ENCODE results near the gene CRTC2.

The CRTC2 gene

DNA sequence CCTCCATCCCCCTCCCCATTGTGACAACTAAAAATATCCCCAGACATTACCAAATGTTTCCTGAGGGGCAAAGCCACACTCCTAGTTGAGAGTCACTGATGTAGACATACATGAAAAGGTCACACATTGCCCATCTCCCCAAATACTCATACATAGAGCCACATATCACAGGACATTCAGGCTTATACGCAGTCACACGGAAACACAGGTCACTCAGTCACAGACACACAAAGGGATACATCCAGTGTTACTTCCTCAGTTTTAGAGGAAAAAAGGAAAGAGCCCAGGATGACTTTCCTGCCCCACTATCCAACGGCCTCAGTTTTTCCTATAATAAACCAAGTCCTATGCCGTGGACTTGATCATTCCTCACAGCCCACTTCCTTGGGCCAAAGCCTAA, 3.0 kb upstream of the CRTC2 start:
- H3K4me1 ChIP-seq (ENCODE audit: low read depth, poor library complexity, severe bottlenecking): peaks cover 61% of the 10 kb centered on the region

DNA sequence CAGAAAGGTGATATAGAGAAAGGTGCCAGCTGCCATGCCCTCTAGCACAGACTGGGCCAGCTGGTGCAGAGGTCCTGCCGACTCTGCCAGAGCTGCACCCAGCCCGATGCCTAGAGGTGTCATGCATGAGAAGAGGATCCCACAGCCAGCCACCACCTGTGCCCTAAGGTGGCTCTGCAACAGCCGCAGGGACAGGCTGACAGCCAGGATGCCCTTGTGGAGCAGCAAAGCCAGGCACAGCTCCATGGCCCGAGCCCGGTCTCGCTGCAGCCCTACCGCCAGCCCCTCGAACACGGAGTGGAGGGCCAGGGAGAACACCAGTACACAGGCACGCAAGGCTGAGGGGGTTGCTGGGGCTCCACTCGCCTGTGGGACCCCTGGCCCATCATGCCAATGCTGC, 1.8 kb upstream of the CRTC2 start:
- Histone ChIP-seq H3K27ac (no peak overlapping the region), H3K36me3 (ENCODE audit: insufficient read depth) (no peaks in the 10 kb centered on the region), H3K79me2 (ENCODE audit: insufficient read depth, low read depth) (peaks cover 44% of the 10 kb centered on the region), H2AFZ (ENCODE audit: low read depth) (no peak overlapping the region), H3K4me1 (ENCODE audit: low read depth, poor library complexity, severe bottlenecking) (peaks cover 55% of the 10 kb centered on the region), H3K9ac (no peak overlapping the region), H3K4me3 (IDR thresholded peaks at IDR 0.05; ENCODE audit: insufficient read depth, low read depth, low read length) (no peak overlapping the region), H3K27me3 (ENCODE audit: insufficient read depth, low read depth) (no peaks in the 10 kb centered on the region), H4K20me1 (ENCODE audit: insufficient read depth) (0 out of 2 replicates have a peak, but pooled peaks cover 7% of the 10 kb centered on the region), H3K4me2 (no peak overlapping the region)
- TF ChIP-seq, protein P1, sequence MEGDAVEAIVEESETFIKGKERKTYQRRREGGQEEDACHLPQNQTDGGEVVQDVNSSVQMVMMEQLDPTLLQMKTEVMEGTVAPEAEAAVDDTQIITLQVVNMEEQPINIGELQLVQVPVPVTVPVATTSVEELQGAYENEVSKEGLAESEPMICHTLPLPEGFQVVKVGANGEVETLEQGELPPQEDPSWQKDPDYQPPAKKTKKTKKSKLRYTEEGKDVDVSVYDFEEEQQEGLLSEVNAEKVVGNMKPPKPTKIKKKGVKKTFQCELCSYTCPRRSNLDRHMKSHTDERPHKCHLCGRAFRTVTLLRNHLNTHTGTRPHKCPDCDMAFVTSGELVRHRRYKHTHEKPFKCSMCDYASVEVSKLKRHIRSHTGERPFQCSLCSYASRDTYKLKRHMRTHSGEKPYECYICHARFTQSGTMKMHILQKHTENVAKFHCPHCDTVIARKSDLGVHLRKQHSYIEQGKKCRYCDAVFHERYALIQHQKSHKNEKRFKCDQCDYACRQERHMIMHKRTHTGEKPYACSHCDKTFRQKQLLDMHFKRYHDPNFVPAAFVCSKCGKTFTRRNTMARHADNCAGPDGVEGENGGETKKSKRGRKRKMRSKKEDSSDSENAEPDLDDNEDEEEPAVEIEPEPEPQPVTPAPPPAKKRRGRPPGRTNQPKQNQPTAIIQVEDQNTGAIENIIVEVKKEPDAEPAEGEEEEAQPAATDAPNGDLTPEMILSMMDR (conservative IDR thresholded peaks at IDR 0.05; ENCODE audit: low read depth, low read length): no peak

More for the DNA sequence above, 3.0 kb upstream of the CRTC2 start:
- H3K79me2 ChIP-seq (ENCODE audit: insufficient read depth, low read depth): peaks cover 45% of the 10 kb centered on the region
- peak overlapping the region; percentile 99; the same call in 1 of the 2 replicates for H3K4me2 ChIP-seq
- no peak overlapping the region for H2AFZ ChIP-seq (ENCODE audit: low read depth)
- H3K27ac ChIP-seq: no peak overlapping the region
- no peaks in the 10 kb centered on the region for H3K27me3 ChIP-seq (ENCODE audit: insufficient read depth, low read depth)
- H4K20me1 ChIP-seq (ENCODE audit: insufficient read depth): 0 out of 2 replicates have a peak, but pooled peaks cover 6% of the 10 kb centered on the region
- no peak overlapping the region for H3K4me3 ChIP-seq (IDR thresholded peaks at IDR 0.05; ENCODE audit: insufficient read depth, low read depth, low read length)
- H3K9ac ChIP-seq: no peak overlapping the region
- no peaks in the 10 kb centered on the region for H3K36me3 ChIP-seq (ENCODE audit: insufficient read depth)
- TF ChIP-seq, protein P1 (conservative IDR thresholded peaks at IDR 0.05; ENCODE audit: low read depth, low read length): no peak

DNA sequence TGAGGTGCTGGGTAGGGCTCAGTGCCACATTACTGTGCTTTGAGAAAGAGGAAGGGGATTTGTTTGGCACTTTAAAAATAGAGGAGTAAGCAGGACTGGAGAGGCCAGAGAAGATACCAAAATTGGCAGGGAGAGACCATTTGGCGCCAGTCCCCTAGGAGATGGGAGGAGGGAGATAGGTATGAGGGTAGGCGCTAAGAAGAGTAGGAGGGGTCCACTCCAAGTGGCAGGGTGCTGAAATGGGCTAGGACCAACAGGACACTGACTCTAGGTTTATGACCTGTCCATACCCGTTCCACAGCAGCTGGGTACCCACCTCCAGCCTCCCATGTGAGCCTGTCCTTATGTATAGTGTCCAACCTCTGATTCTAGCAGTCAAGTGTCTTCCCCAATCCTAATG, 1.0 kb upstream of the CRTC2 start:
- H3K27me3 ChIP-seq (ENCODE audit: insufficient read depth, low read depth): no peaks in the 10 kb centered on the region
- H3K4me3 ChIP-seq (IDR thresholded peaks at IDR 0.05; ENCODE audit: insufficient read depth, low read depth, low read length): no peak overlapping the region
- peaks cover 49% of the 10 kb centered on the region for H3K79me2 ChIP-seq (ENCODE audit: insufficient read depth, low read depth)
- H4K20me1 ChIP-seq (ENCODE audit: insufficient read depth): 0 out of 2 replicates have a peak, but pooled peaks cover 7% of the 10 kb centered on the region
- peaks cover 49% of the 10 kb centered on the region for H3K4me1 ChIP-seq (ENCODE audit: low read depth, poor library complexity, severe bottlenecking)
- TF ChIP-seq, protein P1 (conservative IDR thresholded peaks at IDR 0.05; ENCODE audit: low read depth, low read length): no peak
- H3K9ac ChIP-seq: no peak overlapping the region
- no peaks in the 10 kb centered on the region for H3K36me3 ChIP-seq (ENCODE audit: insufficient read depth)
- H2AFZ ChIP-seq (ENCODE audit: low read depth): no peak overlapping the region
- no peak overlapping the region for H3K27ac ChIP-seq
- peak overlapping the region; percentile 70; the same call in 1 of the 2 replicates for H3K4me2 ChIP-seq

DNA sequence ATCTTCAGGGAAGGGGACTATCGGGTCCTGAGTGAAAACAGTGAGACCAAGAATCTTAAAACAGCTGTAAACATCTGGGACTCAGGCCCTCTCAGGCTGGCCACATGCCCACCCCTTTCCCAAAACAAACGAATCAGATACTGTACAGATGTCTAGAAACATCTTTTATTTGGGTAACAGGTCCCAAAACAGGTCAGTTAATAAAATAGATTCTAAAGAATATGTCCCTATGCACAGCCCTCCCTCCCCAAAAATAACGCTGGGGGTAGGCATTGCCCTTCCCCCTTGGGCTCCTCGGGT, 499 bp upstream of the CRTC2 start:
- H3K79me2 ChIP-seq (ENCODE audit: insufficient read depth, low read depth): peaks cover 55% of the 10 kb centered on the region
- H4K20me1 ChIP-seq (ENCODE audit: insufficient read depth): 0 out of 2 replicates have a peak, but pooled peaks cover 7% of the 10 kb centered on the region
- TF ChIP-seq, protein P1 (conservative IDR thresholded peaks at IDR 0.05; ENCODE audit: low read depth, low read length): no peak
- H3K9ac ChIP-seq: no peak overlapping the region
- H3K4me3 ChIP-seq (IDR thresholded peaks at IDR 0.05; ENCODE audit: insufficient read depth, low read depth, low read length): no peak overlapping the region
- H3K36me3 ChIP-seq (ENCODE audit: insufficient read depth): no peaks in the 10 kb centered on the region
- no peak overlapping the region for H3K27ac ChIP-seq
- H3K4me2 ChIP-seq: peak overlapping the region; percentile 70; the same call in 1 of the 2 replicates
- H3K27me3 ChIP-seq (ENCODE audit: insufficient read depth, low read depth): no peaks in the 10 kb centered on the region
- H3K4me1 ChIP-seq (ENCODE audit: low read depth, poor library complexity, severe bottlenecking): peaks cover 43% of the 10 kb centered on the region
- H2AFZ ChIP-seq (ENCODE audit: low read depth): peak overlapping the region; percentile 76; the same call in 1 of the 2 replicates
